GM23338 (cell line): ENCODE results near the gene MYO1E. TPM values are rescaled to one million over a fixed set of nuclear protein-coding genes. Genes with fewer than 3 reads are reported as not detected.

Experiments
- ATAC-seq: fragments of 200-7000 bp; cut with Tn5 transposase; 3 replicates; pipeline ENCODE4 v1.9.1; 2020
- DNase-seq: peaks from one replicate; pipeline ENCODE4 v3.0.0-alpha.2; 2015; ENCODE audit warnings: low spot score
- H2AFZ ChIP-seq: fragments of 200-600 bp; sonication (generic); 2 replicates; pipeline ENCODE4 v1.8.0; 2016; ENCODE audit warnings: antibody characterized with exemption, mild to moderate bottlenecking, moderate library complexity
- H3F3A ChIP-seq: fragments of 200-600 bp; sonication (generic); replicated peaks from 2 replicates; pipeline ENCODE4 v1.8.0; 2017; ENCODE audit warnings: antibody characterized with exemption, mixed run types, low read depth
- H3K27ac ChIP-seq: fragments of 200-600 bp; sonication (generic); 2 replicates; pipeline ENCODE4 v1.6.1; 2016; ENCODE audit warnings: low read depth
- H3K27me3 ChIP-seq: fragments of 200-600 bp; sonication (generic); 2 replicates; pipeline ENCODE4 v1.8.0; 2016; ENCODE audit warnings: mild to moderate bottlenecking, mixed run types, moderate library complexity; ENCODE audit not compliant: insufficient read depth
- H3K36me3 ChIP-seq: fragments of 200-600 bp; sonication (generic); 2 replicates; pipeline ENCODE4 v1.8.0; 2016; ENCODE audit warnings: mild to moderate bottlenecking; ENCODE audit not compliant: insufficient read depth
- H3K4me1 ChIP-seq: fragments of 200-600 bp; sonication (generic); 2 replicates; pipeline ENCODE4 v1.8.0; 2016; ENCODE audit warnings: mild to moderate bottlenecking, moderate library complexity; ENCODE audit not compliant: insufficient read depth
- H3K4me2 ChIP-seq: fragments of 200-600 bp; sonication (generic); 2 replicates; pipeline ENCODE4 v1.7.1; 2017; ENCODE audit warnings: mixed run types
- H3K4me3 ChIP-seq: fragments of 200-600 bp; sonication (generic); 2 replicates; pipeline ENCODE4 v1.6.1; 2016; ENCODE audit warnings: mixed run types
- H3K79me2 ChIP-seq: fragments of 200-600 bp; sonication (generic); replicated peaks from 2 replicates; pipeline ENCODE4 v1.8.0; 2017; ENCODE audit warnings: mild to moderate bottlenecking; ENCODE audit not compliant: insufficient read depth
- H3K9me2 ChIP-seq: fragments of 200-600 bp; sonication (generic); 2 replicates; pipeline ENCODE4 v1.8.0; 2017; ENCODE audit not compliant: insufficient read depth
- H4K20me1 ChIP-seq: fragments of 200-600 bp; sonication (generic); replicated peaks from 2 replicates; pipeline ENCODE4 v1.8.0; 2017; ENCODE audit warnings: mild to moderate bottlenecking; ENCODE audit not compliant: insufficient read depth
- H3K27ac Mint-ChIP-seq: 2 replicates; pipeline ENCODE4 v1.8.0; 2020; ENCODE audit warnings: inconsistent platforms, mild to moderate bottlenecking, moderate library complexity, mixed read lengths
- H3K27me3 Mint-ChIP-seq: 3 replicates; pipeline ENCODE4 v1.8.0; 2022; ENCODE audit warnings: low read depth, mild to moderate bottlenecking, moderate library complexity, mixed read lengths, inconsistent platforms; ENCODE audit not compliant: insufficient read depth, poor library complexity
- H3K36me3 Mint-ChIP-seq: 3 replicates; pipeline ENCODE4 v1.8.0; 2021; ENCODE audit warnings: low read depth, mild to moderate bottlenecking, inconsistent platforms, moderate library complexity, mixed read lengths
- H3K4me1 Mint-ChIP-seq: 3 replicates; pipeline ENCODE4 v1.8.0; 2020; ENCODE audit warnings: mild to moderate bottlenecking, inconsistent platforms, mixed read lengths
- H3K4me3 Mint-ChIP-seq: 3 replicates; pipeline ENCODE4 v1.8.0; 2021; ENCODE audit warnings: moderate library complexity, mild to moderate bottlenecking, inconsistent platforms, mixed read lengths
- H3K9me3 Mint-ChIP-seq: 3 replicates; pipeline ENCODE4 v1.8.0; 2020; ENCODE audit warnings: moderate library complexity, mild to moderate bottlenecking, inconsistent platforms, mixed read lengths
- CREB1 ChIP-seq: fragments of 250-450 bp; sonication (Bioruptor Pico); IDR thresholded peaks from 2 replicates; pipeline ENCODE4 v1.5.0; 2020; ENCODE audit warnings: low read depth, mild to moderate bottlenecking, moderate library complexity
- CTCF ChIP-seq, 2 experiments: fragments of 200-600 bp in 1 of 2; sonication (generic) in 1 of 2; conservative IDR thresholded peaks; 2 replicates each; pipeline versions ENCODE4 v1.5.1 to v1.6.1; 2016 to 2017; ENCODE audit warnings: antibody characterized with exemption in 2 of 2, low read depth in 2 of 2, mild to moderate bottlenecking in 2 of 2, moderate library complexity in 1 of 2
- EZH2 ChIP-seq: fragments of 200-600 bp; sonication (generic); IDR thresholded peaks from one replicate; pipeline ENCODE4 v1.8.0; 2017; ENCODE audit warnings: antibody characterized with exemption, mild to moderate bottlenecking, low read depth; ENCODE audit not compliant: unreplicated experiment
- EZH2phosphoT487 ChIP-seq: fragments of 200-600 bp; sonication (generic); IDR thresholded peaks from one replicate; pipeline ENCODE4 v1.8.1; 2018; ENCODE audit warnings: antibody characterized with exemption; ENCODE audit not compliant: unreplicated experiment
- JUNB ChIP-seq: IDR thresholded peaks from one replicate; pipeline ENCODE4 v1.6.1; 2016; ENCODE audit warnings: antibody characterized with exemption; ENCODE audit not compliant: unreplicated experiment
- NANOG ChIP-seq: IDR thresholded peaks from 2 replicates; pipeline ENCODE4 v1.6.1; 2016; ENCODE audit warnings: antibody characterized with exemption, borderline replicate concordance
- POLR2AphosphoS5 ChIP-seq: IDR thresholded peaks from 2 replicates; pipeline ENCODE4 v1.6.1; 2016; ENCODE audit warnings: antibody characterized with exemption, low read depth
- STAT1 ChIP-seq: IDR thresholded peaks from one replicate; pipeline ENCODE4 v1.6.1; 2016; ENCODE audit warnings: antibody characterized with exemption; ENCODE audit not compliant: unreplicated experiment
- ZNF114 ChIP-seq: fragments of 250-450 bp; sonication (Bioruptor Pico); IDR thresholded peaks from 2 replicates; pipeline ENCODE4 v1.5.0; 2020; ENCODE audit warnings: mild to moderate bottlenecking, moderate library complexity
- ZNF331 ChIP-seq: fragments of 250-450 bp; sonication (Bioruptor Pico); IDR thresholded peaks from 2 replicates; pipeline ENCODE4 v1.5.0; 2020; ENCODE audit warnings: low read depth, mild to moderate bottlenecking, moderate library complexity
- polyA plus RNA-seq: library from polyadenylated mRNA; unstranded; fragments of >200 nt; fragmentation: Nextera tagmentation; extraction: Ambion mirVana; gene quantifications from 2 replicates; pipeline ENCODE4 v1.2.1, GENCODE V29; 2016
- total RNA-seq: library from RNA; depleted of rRNA; stranded (reverse); fragments of >200 nt; shearing (Covaris generic); gene quantifications from 2 replicates; pipeline ENCODE4 v1.2.3, GENCODE V29; 2014
- TF ChIP-seq, protein P1 (sequence below): IDR thresholded peaks from 2 replicates; pipeline ENCODE4 v1.6.1; 2016; ENCODE audit warnings: antibody characterized with exemption
- TF ChIP-seq, protein P2 (sequence below): IDR thresholded peaks from one replicate; pipeline ENCODE4 v1.6.1; 2018; ENCODE audit warnings: antibody characterized with exemption; ENCODE audit not compliant: unreplicated experiment
- TF ChIP-seq, protein P3 (sequence below): fragments of 250-450 bp; sonication (Bioruptor Pico); IDR thresholded peaks from 2 replicates; pipeline ENCODE4 v1.5.0; 2020; ENCODE audit warnings: mild to moderate bottlenecking, moderate library complexity

Gene MYO1E
- total and polyA plus RNA-seq, 2 experiments from 2014 or later, result 68.3 to 131 TPM

- H3K27ac Mint-ChIP-seq, result no peak overlapping the region
- peaks cover 20% of the 10 kb centered on the region for H3K36me3 ChIP-seq
- H2AFZ ChIP-seq, result no peak overlapping the region
- H3K9me3 Mint-ChIP-seq, result no peaks in the 10 kb centered on the region
- no peak for TF ChIP-seq JUNB
- TF ChIP-seq CTCF (conservative IDR thresholded peaks at IDR 0.05; ENCODE audit: low read depth in 2 of 2), result no peak
- TF ChIP-seq CREB1, result no peak
- TF ChIP-seq, protein P1, sequence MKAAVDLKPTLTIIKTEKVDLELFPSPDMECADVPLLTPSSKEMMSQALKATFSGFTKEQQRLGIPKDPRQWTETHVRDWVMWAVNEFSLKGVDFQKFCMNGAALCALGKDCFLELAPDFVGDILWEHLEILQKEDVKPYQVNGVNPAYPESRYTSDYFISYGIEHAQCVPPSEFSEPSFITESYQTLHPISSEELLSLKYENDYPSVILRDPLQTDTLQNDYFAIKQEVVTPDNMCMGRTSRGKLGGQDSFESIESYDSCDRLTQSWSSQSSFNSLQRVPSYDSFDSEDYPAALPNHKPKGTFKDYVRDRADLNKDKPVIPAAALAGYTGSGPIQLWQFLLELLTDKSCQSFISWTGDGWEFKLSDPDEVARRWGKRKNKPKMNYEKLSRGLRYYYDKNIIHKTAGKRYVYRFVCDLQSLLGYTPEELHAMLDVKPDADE, result no peak
- TF ChIP-seq, protein P2, sequence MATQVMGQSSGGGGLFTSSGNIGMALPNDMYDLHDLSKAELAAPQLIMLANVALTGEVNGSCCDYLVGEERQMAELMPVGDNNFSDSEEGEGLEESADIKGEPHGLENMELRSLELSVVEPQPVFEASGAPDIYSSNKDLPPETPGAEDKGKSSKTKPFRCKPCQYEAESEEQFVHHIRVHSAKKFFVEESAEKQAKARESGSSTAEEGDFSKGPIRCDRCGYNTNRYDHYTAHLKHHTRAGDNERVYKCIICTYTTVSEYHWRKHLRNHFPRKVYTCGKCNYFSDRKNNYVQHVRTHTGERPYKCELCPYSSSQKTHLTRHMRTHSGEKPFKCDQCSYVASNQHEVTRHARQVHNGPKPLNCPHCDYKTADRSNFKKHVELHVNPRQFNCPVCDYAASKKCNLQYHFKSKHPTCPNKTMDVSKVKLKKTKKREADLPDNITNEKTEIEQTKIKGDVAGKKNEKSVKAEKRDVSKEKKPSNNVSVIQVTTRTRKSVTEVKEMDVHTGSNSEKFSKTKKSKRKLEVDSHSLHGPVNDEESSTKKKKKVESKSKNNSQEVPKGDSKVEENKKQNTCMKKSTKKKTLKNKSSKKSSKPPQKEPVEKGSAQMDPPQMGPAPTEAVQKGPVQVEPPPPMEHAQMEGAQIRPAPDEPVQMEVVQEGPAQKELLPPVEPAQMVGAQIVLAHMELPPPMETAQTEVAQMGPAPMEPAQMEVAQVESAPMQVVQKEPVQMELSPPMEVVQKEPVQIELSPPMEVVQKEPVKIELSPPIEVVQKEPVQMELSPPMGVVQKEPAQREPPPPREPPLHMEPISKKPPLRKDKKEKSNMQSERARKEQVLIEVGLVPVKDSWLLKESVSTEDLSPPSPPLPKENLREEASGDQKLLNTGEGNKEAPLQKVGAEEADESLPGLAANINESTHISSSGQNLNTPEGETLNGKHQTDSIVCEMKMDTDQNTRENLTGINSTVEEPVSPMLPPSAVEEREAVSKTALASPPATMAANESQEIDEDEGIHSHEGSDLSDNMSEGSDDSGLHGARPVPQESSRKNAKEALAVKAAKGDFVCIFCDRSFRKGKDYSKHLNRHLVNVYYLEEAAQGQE, result no peak
- TF ChIP-seq ZNF114 (CRISPR knock-in tag), result no peak
- TF ChIP-seq EZH2, result no peak
- no peak for TF ChIP-seq POLR2AphosphoS5
- TF ChIP-seq STAT1, result no peak
- no peak for TF ChIP-seq EZH2phosphoT487
- TF ChIP-seq, protein P3, sequence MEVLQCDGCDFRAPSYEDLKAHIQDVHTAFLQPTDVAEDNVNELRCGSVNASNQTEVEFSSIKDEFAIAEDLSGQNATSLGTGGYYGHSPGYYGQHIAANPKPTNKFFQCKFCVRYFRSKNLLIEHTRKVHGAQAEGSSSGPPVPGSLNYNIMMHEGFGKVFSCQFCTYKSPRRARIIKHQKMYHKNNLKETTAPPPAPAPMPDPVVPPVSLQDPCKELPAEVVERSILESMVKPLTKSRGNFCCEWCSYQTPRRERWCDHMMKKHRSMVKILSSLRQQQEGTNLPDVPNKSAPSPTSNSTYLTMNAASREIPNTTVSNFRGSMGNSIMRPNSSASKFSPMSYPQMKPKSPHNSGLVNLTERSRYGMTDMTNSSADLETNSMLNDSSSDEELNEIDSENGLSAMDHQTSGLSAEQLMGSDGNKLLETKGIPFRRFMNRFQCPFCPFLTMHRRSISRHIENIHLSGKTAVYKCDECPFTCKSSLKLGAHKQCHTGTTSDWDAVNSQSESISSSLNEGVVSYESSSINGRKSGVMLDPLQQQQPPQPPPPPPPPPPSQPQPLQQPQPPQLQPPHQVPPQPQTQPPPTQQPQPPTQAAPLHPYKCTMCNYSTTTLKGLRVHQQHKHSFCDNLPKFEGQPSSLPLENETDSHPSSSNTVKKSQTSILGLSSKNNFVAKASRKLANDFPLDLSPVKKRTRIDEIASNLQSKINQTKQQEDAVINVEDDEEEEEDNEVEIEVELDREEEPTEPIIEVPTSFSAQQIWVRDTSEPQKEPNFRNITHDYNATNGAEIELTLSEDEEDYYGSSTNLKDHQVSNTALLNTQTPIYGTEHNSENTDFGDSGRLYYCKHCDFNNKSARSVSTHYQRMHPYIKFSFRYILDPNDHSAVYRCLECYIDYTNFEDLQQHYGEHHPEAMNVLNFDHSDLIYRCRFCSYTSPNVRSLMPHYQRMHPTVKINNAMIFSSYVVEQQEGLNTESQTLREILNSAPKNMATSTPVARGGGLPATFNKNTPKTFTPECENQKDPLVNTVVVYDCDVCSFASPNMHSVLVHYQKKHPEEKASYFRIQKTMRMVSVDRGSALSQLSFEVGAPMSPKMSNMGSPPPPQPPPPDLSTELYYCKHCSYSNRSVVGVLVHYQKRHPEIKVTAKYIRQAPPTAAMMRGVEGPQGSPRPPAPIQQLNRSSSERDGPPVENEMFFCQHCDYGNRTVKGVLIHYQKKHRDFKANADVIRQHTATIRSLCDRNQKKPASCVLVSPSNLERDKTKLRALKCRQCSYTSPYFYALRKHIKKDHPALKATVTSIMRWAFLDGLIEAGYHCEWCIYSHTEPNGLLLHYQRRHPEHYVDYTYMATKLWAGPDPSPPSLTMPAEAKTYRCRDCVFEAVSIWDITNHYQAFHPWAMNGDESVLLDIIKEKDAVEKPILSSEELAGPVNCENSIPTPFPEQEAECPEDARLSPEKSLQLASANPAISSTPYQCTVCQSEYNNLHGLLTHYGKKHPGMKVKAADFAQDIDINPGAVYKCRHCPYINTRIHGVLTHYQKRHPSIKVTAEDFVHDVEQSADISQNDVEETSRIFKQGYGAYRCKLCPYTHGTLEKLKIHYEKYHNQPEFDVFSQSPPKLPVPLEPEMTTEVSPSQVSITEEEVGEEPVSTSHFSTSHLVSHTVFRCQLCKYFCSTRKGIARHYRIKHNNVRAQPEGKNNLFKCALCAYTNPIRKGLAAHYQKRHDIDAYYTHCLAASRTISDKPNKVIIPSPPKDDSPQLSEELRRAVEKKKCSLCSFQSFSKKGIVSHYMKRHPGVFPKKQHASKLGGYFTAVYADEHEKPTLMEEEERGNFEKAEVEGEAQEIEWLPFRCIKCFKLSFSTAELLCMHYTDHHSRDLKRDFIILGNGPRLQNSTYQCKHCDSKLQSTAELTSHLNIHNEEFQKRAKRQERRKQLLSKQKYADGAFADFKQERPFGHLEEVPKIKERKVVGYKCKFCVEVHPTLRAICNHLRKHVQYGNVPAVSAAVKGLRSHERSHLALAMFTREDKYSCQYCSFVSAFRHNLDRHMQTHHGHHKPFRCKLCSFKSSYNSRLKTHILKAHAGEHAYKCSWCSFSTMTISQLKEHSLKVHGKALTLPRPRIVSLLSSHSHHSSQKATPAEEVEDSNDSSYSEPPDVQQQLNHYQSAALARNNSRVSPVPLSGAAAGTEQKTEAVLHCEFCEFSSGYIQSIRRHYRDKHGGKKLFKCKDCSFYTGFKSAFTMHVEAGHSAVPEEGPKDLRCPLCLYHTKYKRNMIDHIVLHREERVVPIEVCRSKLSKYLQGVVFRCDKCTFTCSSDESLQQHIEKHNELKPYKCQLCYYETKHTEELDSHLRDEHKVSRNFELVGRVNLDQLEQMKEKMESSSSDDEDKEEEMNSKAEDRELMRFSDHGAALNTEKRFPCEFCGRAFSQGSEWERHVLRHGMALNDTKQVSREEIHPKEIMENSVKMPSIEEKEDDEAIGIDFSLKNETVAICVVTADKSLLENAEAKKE (CRISPR knock-in tag), result no peak
- TF ChIP-seq NANOG, result no peak
- no peak for TF ChIP-seq ZNF331 (CRISPR knock-in tag)
- no peaks in the 10 kb centered on the region for H3K9me2 ChIP-seq
- no peaks in the 10 kb centered on the region for H3K4me1 Mint-ChIP-seq
- H3K27ac ChIP-seq, result no peak overlapping the region
- H3F3A ChIP-seq, result no peaks in the 10 kb centered on the region
- DNase-seq (no peak), ATAC-seq (no peak)
- no peaks in the 10 kb centered on the region for H3K27me3 ChIP-seq
- no peaks in the 10 kb centered on the region for H3K79me2 ChIP-seq
- no peak overlapping the region for H3K4me3 Mint-ChIP-seq
- no peak overlapping the region for H3K4me2 ChIP-seq
- H3K4me3 ChIP-seq, result no peak overlapping the region
- peaks cover under 1% of the 10 kb centered on the region for H3K27me3 Mint-ChIP-seq
- no peaks in the 10 kb centered on the region for H4K20me1 ChIP-seq
- H3K4me1 ChIP-seq, result no peaks in the 10 kb centered on the region
- peaks cover 46% of the 10 kb centered on the region for H3K36me3 Mint-ChIP-seq
These were observed 182.4 kb downstream of the MYO1E start for GRCh38 chr15:59190291-59190690.
